Suprapubic skin (tissue), 3 donors: ENCODE measurements around the gene HYAL2.

ENCODE experiments used
- POLR2AphosphoS5 ChIP-seq, 3 donors: sonication (generic); formaldehyde crosslinking; IDR thresholded peaks; one replicate each; pipeline ENCODE4 v1.6.1; 2017; ENCODE audit warnings: antibody characterized with exemption in 3 of 3
- TF ChIP-seq, protein P1 (sequence below), 2 donors: fragments of 200-600 bp in 1 of 2; fragments of 450-650 bp in 1 of 2; sonication (generic) in 1 of 2; IDR thresholded peaks; one replicate each; pipeline ENCODE4 v1.5.1; 2016 to 2019; ENCODE audit warnings: antibody characterized with exemption in 2 of 2, mild to moderate bottlenecking in 1 of 2, moderate library complexity in 1 of 2

DNA sequence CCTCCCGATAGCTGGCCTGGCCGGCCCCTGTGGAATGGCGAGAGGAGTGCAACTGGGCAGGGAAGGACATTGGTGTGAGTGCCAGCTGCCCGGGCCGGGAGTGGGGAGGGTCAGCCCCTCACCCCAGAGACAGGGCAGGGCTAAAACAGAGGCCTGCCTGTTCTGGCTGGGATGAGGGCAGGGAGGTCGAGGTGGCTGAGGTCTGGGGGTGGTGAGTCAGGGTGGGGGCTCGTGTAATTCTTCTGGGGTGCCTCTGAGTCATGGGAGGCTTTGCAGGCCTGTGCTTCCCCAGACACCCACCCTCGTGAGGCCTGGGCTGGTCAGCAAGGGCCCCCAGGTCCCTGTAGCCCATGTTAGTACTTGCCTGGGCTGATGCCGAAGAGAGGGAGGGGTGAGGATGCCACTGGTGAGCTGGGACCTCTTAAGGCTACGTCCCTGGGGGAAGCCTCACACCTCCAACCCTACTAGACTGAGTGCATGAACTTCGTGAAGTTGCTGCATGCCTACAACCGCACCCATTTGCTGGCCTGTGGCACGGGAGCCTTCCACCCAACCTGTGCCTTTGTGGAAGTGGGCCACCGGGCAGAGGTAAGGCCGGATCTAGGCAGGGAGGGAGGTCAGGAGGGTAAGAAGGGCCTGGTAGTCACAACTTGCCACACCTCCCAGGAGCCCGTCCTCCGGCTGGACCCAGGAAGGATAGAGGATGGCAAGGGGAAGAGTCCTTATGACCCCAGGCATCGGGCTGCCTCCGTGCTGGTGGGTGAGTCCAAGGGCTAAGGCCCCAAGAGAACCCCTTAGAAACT is 51.9 kb downstream of the HYAL2 start:
- TF ChIP-seq, protein P1, sequence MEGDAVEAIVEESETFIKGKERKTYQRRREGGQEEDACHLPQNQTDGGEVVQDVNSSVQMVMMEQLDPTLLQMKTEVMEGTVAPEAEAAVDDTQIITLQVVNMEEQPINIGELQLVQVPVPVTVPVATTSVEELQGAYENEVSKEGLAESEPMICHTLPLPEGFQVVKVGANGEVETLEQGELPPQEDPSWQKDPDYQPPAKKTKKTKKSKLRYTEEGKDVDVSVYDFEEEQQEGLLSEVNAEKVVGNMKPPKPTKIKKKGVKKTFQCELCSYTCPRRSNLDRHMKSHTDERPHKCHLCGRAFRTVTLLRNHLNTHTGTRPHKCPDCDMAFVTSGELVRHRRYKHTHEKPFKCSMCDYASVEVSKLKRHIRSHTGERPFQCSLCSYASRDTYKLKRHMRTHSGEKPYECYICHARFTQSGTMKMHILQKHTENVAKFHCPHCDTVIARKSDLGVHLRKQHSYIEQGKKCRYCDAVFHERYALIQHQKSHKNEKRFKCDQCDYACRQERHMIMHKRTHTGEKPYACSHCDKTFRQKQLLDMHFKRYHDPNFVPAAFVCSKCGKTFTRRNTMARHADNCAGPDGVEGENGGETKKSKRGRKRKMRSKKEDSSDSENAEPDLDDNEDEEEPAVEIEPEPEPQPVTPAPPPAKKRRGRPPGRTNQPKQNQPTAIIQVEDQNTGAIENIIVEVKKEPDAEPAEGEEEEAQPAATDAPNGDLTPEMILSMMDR (IDR thresholded peaks at IDR 0.05): no peak
- TF ChIP-seq POLR2AphosphoS5 (IDR thresholded peaks at IDR 0.05): no peak
